Measurements from ENCODE around the gene CDK6. TPM values are rescaled to one million over a fixed set of nuclear protein-coding genes. Genes with fewer than 3 reads are reported as not detected.
A peak's percentile ranks its signal among the peaks of the same experiment; 100 is the strongest.

The CDK6 gene
- total RNA-seq, 2 experiments from 2014 or later, result 130 to 138 TPM

DNA sequence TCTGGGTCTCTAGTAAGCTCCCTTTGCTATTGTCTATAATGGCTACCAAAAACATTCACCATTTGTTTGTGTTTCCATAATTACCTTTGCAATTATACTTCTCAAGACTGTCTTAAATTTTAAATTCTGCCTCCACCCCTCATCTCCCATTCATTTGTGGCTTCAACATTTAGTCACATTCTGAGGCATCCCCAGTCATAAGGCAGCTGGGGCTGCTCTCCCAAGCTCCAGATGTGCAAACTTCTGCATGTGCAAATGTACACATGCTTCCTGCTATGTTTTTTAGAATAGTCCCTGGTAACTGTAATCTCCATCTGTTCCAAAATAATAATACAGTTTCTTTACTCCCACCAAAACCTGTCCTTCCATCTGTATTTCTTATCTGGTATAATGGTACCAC is 97.3 kb downstream of the CDK6 start:
- H3K27ac Mint-ChIP-seq, result peak overlapping the region; percentile 36
- POLR2A ChIA-PET, result no interaction called here
- peaks cover 53% of the 10 kb centered on the region for H3K4me1 Mint-ChIP-seq (ENCODE audit: low read depth)
- no peak for DNase-seq
- peaks cover 59% of the 10 kb centered on the region for H3K36me3 Mint-ChIP-seq (ENCODE audit: low read depth)
- no peak for ATAC-seq
- TF ChIP-seq, protein P1, sequence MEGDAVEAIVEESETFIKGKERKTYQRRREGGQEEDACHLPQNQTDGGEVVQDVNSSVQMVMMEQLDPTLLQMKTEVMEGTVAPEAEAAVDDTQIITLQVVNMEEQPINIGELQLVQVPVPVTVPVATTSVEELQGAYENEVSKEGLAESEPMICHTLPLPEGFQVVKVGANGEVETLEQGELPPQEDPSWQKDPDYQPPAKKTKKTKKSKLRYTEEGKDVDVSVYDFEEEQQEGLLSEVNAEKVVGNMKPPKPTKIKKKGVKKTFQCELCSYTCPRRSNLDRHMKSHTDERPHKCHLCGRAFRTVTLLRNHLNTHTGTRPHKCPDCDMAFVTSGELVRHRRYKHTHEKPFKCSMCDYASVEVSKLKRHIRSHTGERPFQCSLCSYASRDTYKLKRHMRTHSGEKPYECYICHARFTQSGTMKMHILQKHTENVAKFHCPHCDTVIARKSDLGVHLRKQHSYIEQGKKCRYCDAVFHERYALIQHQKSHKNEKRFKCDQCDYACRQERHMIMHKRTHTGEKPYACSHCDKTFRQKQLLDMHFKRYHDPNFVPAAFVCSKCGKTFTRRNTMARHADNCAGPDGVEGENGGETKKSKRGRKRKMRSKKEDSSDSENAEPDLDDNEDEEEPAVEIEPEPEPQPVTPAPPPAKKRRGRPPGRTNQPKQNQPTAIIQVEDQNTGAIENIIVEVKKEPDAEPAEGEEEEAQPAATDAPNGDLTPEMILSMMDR (IDR thresholded peaks at IDR 0.05), result no peak
- intact Hi-C loops (cut with micrococcal nuclease), result no loop called here
- CTCF ChIA-PET, result interaction anchor here (1.9 kb wide), 1 partner anchor 118 kb away, joined by 6 read pairs; no protein-coding TSS in a partner anchor
- H3K27me3 Mint-ChIP-seq, result no peaks in the 10 kb centered on the region
- no peak overlapping the region for H3K4me3 Mint-ChIP-seq
- peaks cover 4% of the 10 kb centered on the region for H3K9me3 Mint-ChIP-seq

DNA sequence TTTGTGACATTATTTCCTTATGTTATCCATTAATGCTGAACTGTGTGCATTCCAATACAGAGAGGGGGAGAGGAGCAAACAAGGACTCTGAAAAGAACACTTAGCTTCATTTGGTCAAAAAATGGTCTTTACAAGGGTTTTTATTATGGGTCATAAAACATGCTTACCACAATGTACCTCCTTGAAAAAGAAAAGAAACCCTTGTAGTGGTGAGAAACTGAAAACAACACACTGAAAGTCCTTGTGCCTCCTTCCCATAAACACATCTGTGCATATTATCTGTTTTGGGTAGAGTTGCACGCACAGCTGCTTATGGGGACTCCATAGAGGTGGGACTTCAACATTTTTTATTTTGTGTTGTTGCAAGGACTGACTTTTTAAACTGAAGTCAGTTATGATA is 98.7 kb downstream of the CDK6 start:
- Mint-ChIP-seq H3K27ac (peak overlapping the region; percentile 3), H3K4me3 (no peak overlapping the region), H3K27me3 (no peaks in the 10 kb centered on the region), H3K4me1 (ENCODE audit: low read depth) (peaks cover 48% of the 10 kb centered on the region), H3K36me3 (ENCODE audit: low read depth) (peaks cover 55% of the 10 kb centered on the region), H3K9me3 (peaks cover 2% of the 10 kb centered on the region)
- TF ChIP-seq, protein P1 (IDR thresholded peaks at IDR 0.05), result no peak
- ATAC-seq (peak; percentile 34), DNase-seq (no peak)
- intact Hi-C loops (cut with micrococcal nuclease), result no loop called here
- ChIA-PET CTCF (interaction anchor here (1.9 kb wide), 1 partner anchor 117 kb away, joined by 6 read pairs; no protein-coding TSS in a partner anchor), POLR2A (interaction anchor here (1.0 kb wide), 1 partner anchor 31 kb away, joined by 3 read pairs; no protein-coding TSS in a partner anchor)

DNA sequence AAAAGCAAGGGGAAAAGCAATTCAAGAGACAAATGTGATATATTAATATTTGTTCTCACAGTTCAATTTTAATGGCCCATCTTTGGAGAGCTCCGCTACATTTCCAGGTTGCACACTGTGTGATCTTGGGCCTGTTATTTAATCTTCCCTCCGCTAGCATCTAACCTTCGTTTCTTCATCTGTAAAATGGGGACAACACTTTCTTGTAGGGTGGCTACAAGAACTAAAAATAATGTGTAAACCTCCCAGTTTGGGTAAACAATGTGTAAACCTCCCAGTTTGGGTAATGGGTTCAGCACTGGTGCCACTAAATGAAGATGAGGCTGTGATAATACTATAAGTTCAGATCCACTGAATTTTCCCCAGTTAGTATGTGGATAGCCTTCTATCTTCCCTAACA is 99.5 kb downstream of the CDK6 start:
- peaks cover 53% of the 10 kb centered on the region for H3K4me1 Mint-ChIP-seq (ENCODE audit: low read depth)
- ChIA-PET POLR2A (no interaction called here), CTCF (no interaction called here)
- TF ChIP-seq, protein P1 (IDR thresholded peaks at IDR 0.05), result no peak
- peaks cover 2% of the 10 kb centered on the region for H3K9me3 Mint-ChIP-seq
- ATAC-seq (no peak), DNase-seq (no peak)
- no peak overlapping the region for H3K27ac Mint-ChIP-seq
- intact Hi-C loops (cut with micrococcal nuclease), result no loop called here
- no peaks in the 10 kb centered on the region for H3K27me3 Mint-ChIP-seq
- peaks cover 62% of the 10 kb centered on the region for H3K36me3 Mint-ChIP-seq (ENCODE audit: low read depth)
- H3K4me3 Mint-ChIP-seq, result no peak overlapping the region

DNA sequence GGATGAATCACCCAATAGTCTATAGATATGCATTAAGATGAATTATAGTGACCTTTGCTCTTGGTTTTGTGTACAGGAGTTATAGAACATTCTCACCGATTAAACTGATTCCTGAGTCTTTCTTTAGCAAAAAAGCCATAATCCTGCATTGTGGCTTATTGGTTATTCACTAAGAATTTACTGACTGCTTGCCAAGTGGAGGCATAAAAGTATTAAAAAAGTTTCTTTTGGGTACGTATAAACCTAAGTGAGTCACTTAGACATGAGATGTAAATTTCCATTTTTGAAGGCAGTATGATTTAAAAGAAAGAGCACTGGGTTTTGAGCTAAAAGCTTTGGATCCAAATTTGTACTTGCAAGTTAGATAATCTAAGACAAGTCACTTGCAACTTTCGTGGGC is 100.7 kb downstream of the CDK6 start:
- H3K4me1 Mint-ChIP-seq (ENCODE audit: low read depth), result peaks cover 59% of the 10 kb centered on the region

DNA sequence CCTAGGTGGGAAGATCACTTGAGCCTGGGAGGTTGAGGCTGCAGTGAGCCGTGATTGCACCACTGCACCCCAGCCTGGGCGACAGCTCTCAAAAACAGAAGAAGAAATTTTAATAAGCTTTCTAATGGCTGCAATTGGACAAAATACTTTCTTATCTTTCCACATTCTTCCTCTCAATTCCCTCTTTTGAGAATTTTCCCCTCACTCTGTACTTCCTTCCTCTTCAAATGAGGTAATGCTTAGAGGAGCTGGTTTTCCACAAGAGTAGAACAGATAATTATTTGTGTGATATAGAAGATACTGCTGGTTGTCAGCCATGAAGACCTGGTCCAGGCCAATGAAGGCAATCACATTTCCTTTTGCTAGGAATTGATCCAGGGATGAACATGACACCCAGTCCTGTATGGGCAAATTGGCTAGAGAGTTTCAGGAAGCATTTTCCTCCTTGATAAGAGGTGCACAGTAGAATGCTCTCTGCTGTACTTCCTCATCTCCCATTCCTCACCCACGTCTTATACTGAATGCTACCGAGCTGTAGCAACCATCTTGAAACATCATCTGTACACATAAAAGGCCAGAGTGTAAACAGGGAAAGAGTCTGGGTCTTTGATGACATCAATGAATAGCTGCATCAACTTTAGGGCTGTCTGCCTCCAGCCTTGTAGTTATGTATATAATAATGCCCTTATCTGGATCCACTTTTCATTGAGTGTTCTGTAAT is 103.9 kb downstream of the CDK6 start:
- POLR2A ChIA-PET, result interaction anchor here (1.1 kb wide), 1 partner anchor 11 kb away, joined by 3 read pairs; no protein-coding TSS in a partner anchor
- no peaks in the 10 kb centered on the region for H3K27me3 Mint-ChIP-seq
- TF ChIP-seq, protein P1 (IDR thresholded peaks at IDR 0.05), result no peak
- H3K4me1 Mint-ChIP-seq (ENCODE audit: low read depth), result peaks cover 58% of the 10 kb centered on the region
- no peak for ATAC-seq
- H3K9me3 Mint-ChIP-seq, result no peaks in the 10 kb centered on the region
- peak overlapping the region; percentile 90 for H3K27ac Mint-ChIP-seq
- H3K36me3 Mint-ChIP-seq (ENCODE audit: low read depth), result peaks cover 56% of the 10 kb centered on the region
- no peak for DNase-seq
- CTCF ChIA-PET, result interaction anchor here (0.7 to 2.3 kb wide), 4 partner anchors 11 to 133 kb away, joined by 3 to 8 read pairs (median 4); no protein-coding TSS in a partner anchor
- no peak overlapping the region for H3K4me3 Mint-ChIP-seq
- intact Hi-C loops (cut with micrococcal nuclease), result no loop called here

More for the DNA sequence above, 100.7 kb downstream of the CDK6 start:
- H3K9me3 Mint-ChIP-seq, result peaks cover 2% of the 10 kb centered on the region
- no peak overlapping the region for H3K27ac Mint-ChIP-seq
- intact Hi-C loops (cut with micrococcal nuclease), result no loop called here
- DNase-seq (no peak), ATAC-seq (no peak)
- no peak overlapping the region for H3K4me3 Mint-ChIP-seq
- ChIA-PET CTCF (no interaction called here), POLR2A (no interaction called here)
- TF ChIP-seq, protein P1 (IDR thresholded peaks at IDR 0.05), result no peak
- H3K36me3 Mint-ChIP-seq (ENCODE audit: low read depth), result peaks cover 66% of the 10 kb centered on the region
- no peaks in the 10 kb centered on the region for H3K27me3 Mint-ChIP-seq

Measured in activated CD8-positive, alpha-beta T cell treated with anti-CD3 and anti-CD28 coated beads for 36 hours (primary cell).